ENCODE results near the gene UBE2L6. TPM values are rescaled to one million over a fixed set of nuclear protein-coding genes. Genes with fewer than 3 reads are reported as not detected.

Gene UBE2L6
- total RNA-seq, 1 experiment from 2014 or later: 17.3 TPM

DNA sequence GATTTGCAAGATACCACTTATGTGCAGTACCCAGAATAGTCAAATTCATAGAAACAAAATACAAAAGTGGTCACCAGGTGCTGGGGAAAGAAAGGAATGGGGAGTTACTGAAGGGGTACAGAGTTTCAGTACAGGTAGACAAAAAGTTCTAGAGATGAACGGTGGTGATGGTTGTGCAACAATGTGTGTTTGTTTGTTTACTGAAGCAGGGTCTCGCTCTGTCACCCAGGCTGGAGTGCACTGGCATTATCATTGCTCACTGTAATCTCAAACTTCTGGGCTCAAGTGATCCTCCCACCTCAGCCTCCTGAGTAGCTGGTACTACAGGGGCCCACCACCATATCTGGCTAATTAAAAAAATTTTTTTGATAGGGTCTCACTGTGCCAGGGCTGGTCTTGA, 12.1 kb downstream of the UBE2L6 start:
- Histone ChIP-seq H3K36me3 (no peaks in the 10 kb centered on the region; the same call in 1 of the 2 replicates), H3K27me3 (replicated peaks) (no peaks in the 10 kb centered on the region), H3K27ac (no peak overlapping the region), H3K4me3 (no peak overlapping the region), H3K4me1 (replicated peaks) (no peaks in the 10 kb centered on the region), H3K9me3 (replicated peaks) (no peaks in the 10 kb centered on the region)
- DNase-seq (ENCODE audit: low read depth in 1 of 2, low spot score in 2 of 2): no peak

DNA sequence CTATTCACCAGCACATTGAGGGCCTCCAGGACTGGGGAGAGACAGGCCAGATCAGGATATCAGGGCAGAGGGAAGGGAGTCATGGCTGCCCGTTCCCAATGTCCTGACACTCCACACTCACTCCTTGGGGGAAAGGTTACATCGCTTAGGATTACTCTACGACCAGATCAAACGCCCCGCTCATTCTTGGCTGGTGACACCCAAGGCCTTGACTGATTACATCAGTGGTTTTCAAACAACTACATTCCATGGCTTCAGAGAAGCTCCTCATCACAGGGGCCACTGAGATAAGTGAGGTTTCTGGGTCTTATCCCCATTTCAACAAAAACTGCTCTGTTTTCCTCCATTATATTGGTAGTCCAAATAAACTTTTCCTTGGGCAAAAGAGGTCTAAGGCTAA, 15.0 kb downstream of the UBE2L6 start:
- Histone ChIP-seq H3K9me3 (replicated peaks) (no peaks in the 10 kb centered on the region), H3K36me3 (no peaks in the 10 kb centered on the region; the same call in 1 of the 2 replicates), H3K27ac (no peak overlapping the region), H3K4me1 (replicated peaks) (no peaks in the 10 kb centered on the region), H3K27me3 (replicated peaks) (no peaks in the 10 kb centered on the region), H3K4me3 (no peak overlapping the region)
- DNase-seq (ENCODE audit: low read depth in 1 of 2, low spot score in 2 of 2): no peak

DNA sequence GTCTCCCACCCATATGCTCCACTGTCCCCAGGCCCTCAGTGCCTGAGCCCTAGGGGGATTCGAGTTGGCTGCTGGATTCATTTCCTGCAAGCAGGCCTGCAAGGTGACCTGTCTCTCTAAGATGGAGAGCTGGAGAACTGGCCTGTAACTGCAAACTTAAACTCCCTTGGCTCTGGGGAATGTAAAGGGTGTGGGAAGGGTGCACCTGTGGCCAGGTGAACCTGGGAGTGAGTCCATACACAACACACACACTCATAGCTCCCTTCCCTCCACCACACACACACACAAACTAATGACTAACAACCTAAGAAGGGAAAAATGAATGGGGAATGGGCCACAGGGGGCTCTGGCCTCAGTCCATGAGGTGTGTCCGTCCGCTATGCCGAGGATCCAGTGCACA, 15.5 kb downstream of the UBE2L6 start:
- H3K27ac ChIP-seq: no peak overlapping the region
- no peaks in the 10 kb centered on the region for H3K36me3 ChIP-seq
- DNase-seq (ENCODE audit: low read depth in 1 of 2, low spot score in 2 of 2): no peak
- H3K9me3 ChIP-seq (replicated peaks): no peaks in the 10 kb centered on the region
- no peaks in the 10 kb centered on the region for H3K27me3 ChIP-seq (replicated peaks)
- H3K4me3 ChIP-seq: no peak overlapping the region
- no peaks in the 10 kb centered on the region for H3K4me1 ChIP-seq (replicated peaks)

DNA sequence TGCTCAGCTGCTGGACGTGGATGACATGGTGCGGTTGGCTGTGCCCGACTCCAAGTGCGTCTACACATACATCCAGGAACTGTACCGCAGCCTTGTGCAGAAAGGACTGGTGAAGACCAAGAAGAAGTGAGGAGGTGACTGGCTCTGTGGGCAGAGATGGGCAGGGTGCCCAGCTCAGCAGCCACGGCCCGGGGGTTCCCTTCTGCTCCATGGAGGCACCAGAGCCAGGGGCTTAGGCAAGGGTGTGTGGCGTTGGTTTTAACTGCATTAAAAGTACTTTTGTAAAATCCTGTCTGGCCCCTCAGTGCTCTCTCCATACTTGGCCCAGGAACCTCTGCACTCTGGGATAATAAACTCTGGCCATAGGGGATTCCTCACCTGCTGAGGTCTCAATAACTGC, 17.5 kb downstream of the UBE2L6 start:
- no peaks in the 10 kb centered on the region for H3K4me1 ChIP-seq (replicated peaks)
- H3K27me3 ChIP-seq (replicated peaks): no peaks in the 10 kb centered on the region
- H3K36me3 ChIP-seq: no peaks in the 10 kb centered on the region
- DNase-seq (ENCODE audit: low read depth in 1 of 2, low spot score in 2 of 2): no peak
- H3K4me3 ChIP-seq: no peak overlapping the region
- no peaks in the 10 kb centered on the region for H3K9me3 ChIP-seq (replicated peaks)
- no peak overlapping the region for H3K27ac ChIP-seq

DNA sequence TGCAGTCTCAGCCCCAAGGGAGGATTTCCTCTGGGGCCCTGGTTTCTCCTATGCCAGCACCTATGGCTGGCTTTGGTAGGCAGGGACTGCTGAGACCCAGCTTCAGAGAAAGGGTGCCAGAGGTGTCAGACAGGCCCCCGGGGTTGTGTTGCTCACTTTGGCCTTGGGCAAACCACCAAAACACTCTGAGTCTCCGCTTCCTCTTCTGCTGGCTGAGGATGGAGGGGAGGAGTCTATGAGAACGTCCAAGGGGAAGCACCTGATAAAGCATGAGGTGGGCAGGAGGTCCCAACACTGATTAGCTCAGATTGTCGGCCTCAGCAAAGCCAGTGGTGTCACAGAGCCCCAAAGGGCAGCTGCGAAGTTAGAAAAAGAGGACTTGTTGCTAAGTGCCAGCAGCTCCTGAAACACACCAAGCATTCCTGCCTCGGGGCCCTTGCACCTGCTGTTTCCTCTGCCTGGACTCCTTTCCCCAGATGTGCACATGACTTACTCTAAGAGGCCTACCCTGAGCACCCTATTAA, 19.6 kb downstream of the UBE2L6 start:
- Histone ChIP-seq H3K36me3 (no peaks in the 10 kb centered on the region), H3K4me3 (no peak overlapping the region), H3K27ac (no peak overlapping the region), H3K4me1 (replicated peaks) (no peaks in the 10 kb centered on the region), H3K9me3 (replicated peaks) (no peaks in the 10 kb centered on the region), H3K27me3 (replicated peaks) (no peaks in the 10 kb centered on the region)
- DNase-seq (ENCODE audit: low read depth in 1 of 2, low spot score in 2 of 2): no peak

DNA sequence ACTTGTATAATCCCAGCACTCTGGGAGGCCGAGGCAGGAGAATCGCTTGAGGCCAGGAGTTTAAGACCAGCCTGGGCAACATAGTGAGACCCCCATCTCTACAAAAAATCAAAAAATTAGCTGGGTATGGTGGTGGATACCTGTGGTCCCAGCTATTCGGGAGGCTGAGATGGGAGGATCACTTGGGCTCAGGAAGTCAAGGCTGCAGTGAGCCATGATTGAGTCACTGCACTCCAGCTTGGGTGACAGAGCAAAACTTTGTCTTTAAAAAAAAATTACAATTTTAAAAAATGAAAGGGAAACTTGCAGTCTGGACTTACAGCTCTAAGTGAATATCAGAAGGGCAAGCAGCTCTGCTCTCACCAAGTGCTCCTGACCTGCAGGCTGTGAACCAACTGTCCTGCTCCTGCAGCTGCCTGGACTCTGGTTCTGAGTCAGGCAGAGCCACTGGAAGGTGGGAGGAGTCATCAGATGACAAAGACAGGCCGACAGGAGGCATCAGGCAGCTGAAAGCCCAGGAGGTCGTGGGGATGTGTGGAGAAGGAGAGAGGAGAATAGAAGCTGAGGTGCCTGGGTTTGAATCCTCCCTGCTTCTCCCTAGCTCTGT, 20.5 kb downstream of the UBE2L6 start:
- H3K27ac ChIP-seq: no peak overlapping the region
- H3K36me3 ChIP-seq: no peaks in the 10 kb centered on the region
- no peaks in the 10 kb centered on the region for H3K9me3 ChIP-seq (replicated peaks)
- H3K4me3 ChIP-seq: no peak overlapping the region
- DNase-seq (ENCODE audit: low read depth in 1 of 2, low spot score in 2 of 2): peak in 1 of 2 experiments; percentile 15
- no peaks in the 10 kb centered on the region for H3K27me3 ChIP-seq (replicated peaks)
- H3K4me1 ChIP-seq (replicated peaks): no peaks in the 10 kb centered on the region

DNA sequence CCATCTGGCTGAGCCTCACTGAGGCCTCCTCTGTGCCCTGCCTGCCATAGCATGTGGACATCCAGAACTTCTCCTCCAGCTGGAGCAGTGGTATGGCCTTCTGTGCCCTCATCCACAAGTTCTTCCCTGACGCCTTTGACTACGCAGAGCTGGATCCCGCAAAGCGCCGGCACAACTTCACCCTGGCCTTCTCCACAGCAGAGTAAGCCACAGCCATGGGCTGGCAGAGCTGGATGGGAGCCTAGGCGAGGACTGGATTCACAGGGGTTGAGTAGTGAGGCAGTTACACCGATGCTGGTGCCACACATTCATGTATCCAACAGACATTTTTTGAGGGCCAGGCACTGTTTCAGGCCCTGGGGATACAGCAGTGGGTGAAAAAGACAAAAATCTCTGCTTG, 21.0 kb downstream of the UBE2L6 start:
- Histone ChIP-seq H3K36me3 (no peaks in the 10 kb centered on the region), H3K4me3 (no peak overlapping the region), H3K27ac (no peak overlapping the region), H3K9me3 (replicated peaks) (no peaks in the 10 kb centered on the region), H3K27me3 (replicated peaks) (0 out of 2 replicates have a peak, but pooled peaks cover 2% of the 10 kb centered on the region), H3K4me1 (replicated peaks) (no peaks in the 10 kb centered on the region)
- DNase-seq (ENCODE audit: low read depth in 1 of 2, low spot score in 2 of 2): no peak

DNA sequence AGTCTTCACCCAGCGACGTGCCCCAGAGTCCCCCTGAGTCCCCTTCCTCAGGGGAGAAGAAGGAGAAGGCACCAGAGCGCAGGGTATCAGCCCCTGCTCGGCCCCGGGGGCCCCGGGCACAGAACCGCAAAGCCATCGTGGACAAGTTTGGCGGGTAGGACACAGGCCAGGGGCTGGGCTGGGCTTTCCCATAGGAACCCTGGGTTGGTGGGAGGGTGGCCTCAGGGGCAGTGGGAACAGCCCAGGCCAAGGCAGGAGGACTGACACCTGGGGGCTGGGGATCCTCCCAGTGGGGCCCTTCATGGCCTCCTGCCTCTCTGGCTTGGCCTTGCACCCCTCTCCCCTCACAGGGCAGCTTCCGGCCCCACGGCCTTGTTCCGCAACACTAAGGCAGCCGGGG, 21.6 kb downstream of the UBE2L6 start:
- Histone ChIP-seq H3K9me3 (replicated peaks) (no peaks in the 10 kb centered on the region), H3K27me3 (replicated peaks) (0 out of 2 replicates have a peak, but pooled peaks cover 2% of the 10 kb centered on the region), H3K36me3 (no peaks in the 10 kb centered on the region), H3K27ac (no peak overlapping the region), H3K4me3 (no peak overlapping the region), H3K4me1 (replicated peaks) (no peaks in the 10 kb centered on the region)
- no peak for DNase-seq (ENCODE audit: low read depth in 1 of 2, low spot score in 2 of 2)

DNA sequence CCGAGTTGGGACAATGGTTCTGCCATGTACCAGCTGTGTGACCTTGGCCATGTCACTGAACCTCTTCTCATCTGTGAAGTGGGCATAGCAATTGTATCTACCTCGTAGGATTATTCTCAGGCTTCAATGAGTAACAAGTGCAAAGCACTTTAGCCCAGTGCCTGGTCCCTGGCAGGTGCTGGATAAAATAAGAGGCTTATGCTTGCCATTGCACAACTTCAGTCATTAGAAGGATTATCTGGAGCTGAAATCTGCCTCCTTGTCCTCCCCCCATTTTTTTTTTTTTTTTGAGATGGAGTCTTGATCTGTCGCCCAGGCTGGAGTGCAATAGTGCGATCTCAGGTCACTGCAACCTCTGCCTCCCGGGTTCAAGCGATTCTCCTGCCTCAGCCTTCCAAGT, 22.9 kb downstream of the UBE2L6 start:
- H3K27ac ChIP-seq: no peak overlapping the region
- no peak for DNase-seq (ENCODE audit: low read depth in 1 of 2, low spot score in 2 of 2)
- H3K9me3 ChIP-seq (replicated peaks): no peaks in the 10 kb centered on the region
- no peaks in the 10 kb centered on the region for H3K4me1 ChIP-seq (replicated peaks)
- no peak overlapping the region for H3K4me3 ChIP-seq
- H3K27me3 ChIP-seq (replicated peaks): 0 out of 2 replicates have a peak, but pooled peaks cover 4% of the 10 kb centered on the region
- no peaks in the 10 kb centered on the region for H3K36me3 ChIP-seq

DNA sequence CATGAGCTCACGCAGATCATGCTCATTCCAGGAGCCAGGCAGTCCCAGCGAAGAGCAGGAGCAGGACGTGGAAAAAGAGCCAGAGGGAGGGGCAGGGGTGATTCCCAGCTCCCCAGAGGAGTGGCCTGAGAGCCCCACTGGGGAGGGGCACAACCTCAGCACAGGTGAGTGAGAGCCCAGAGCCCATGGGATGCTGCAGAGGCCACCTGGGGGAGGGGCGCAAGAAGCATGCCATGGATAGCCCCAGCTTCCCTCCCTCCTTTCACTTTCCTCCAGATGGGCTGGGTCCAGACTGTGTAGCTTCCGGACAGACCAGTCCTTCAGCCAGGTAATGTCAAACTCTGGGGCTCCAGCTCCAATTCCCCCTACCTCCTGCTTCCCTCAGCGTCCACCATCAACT, 23.9 kb downstream of the UBE2L6 start:
- no peak overlapping the region for H3K27ac ChIP-seq

DNA sequence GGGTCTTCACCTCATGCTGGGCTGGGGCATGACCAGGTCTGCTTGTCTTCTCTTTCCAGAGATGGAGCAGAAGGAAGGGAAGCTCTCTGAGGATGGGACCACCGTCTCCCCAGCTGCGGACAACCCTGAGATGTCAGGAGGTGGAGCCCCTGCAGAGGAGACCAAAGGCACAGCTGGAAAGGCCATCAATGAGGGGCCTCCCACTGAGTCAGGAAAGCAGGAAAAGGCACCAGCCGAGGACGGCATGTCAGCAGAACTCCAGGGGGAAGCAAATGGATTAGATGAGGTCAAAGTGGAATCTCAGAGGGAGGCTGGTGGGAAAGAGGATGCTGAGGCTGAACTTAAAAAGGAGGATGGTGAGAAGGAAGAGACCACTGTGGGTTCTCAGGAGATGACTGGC, 24.9 kb downstream of the UBE2L6 start:
- Histone ChIP-seq H3K4me1 (replicated peaks) (no peaks in the 10 kb centered on the region), H3K4me3 (no peak overlapping the region), H3K27me3 (replicated peaks) (0 out of 2 replicates have a peak, but pooled peaks cover 4% of the 10 kb centered on the region), H3K36me3 (no peaks in the 10 kb centered on the region), H3K27ac (no peak overlapping the region), H3K9me3 (replicated peaks) (no peaks in the 10 kb centered on the region)
- no peak for DNase-seq (ENCODE audit: low read depth in 1 of 2, low spot score in 2 of 2)

More for the DNA sequence above, 23.9 kb downstream of the UBE2L6 start:
- Histone ChIP-seq H3K4me3 (no peak overlapping the region), H3K9me3 (replicated peaks) (no peaks in the 10 kb centered on the region), H3K27me3 (replicated peaks) (0 out of 2 replicates have a peak, but pooled peaks cover 4% of the 10 kb centered on the region), H3K4me1 (replicated peaks) (no peaks in the 10 kb centered on the region), H3K36me3 (no peaks in the 10 kb centered on the region)
- DNase-seq (ENCODE audit: low read depth in 1 of 2, low spot score in 2 of 2): no peak

DNA sequence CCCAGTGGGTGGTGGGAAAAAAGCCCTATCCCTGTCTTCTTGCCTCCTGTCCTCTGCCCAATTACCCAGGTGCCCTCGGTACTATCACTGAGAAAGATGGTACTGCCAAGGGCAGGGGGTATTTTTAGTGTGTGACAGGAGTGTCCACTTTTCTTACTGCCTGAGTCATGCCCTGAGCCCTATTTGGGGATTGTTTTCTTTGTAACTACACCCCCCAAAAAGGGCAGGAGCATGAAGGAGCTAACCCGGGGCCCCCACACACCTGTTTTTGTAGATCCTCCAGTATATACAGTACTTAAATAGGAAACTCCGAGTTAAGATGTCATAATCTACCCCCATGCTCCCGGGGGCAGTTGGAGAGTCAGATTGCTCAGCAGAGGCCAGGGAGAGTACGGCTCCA, 26.3 kb downstream of the UBE2L6 start:
- H3K4me3 ChIP-seq: no peak overlapping the region
- DNase-seq (ENCODE audit: low read depth in 1 of 2, low spot score in 2 of 2): no peak
- H3K9me3 ChIP-seq (replicated peaks): no peaks in the 10 kb centered on the region
- 0 out of 2 replicates have a peak, but pooled peaks cover 4% of the 10 kb centered on the region for H3K27me3 ChIP-seq (replicated peaks)
- H3K27ac ChIP-seq: no peak overlapping the region
- H3K36me3 ChIP-seq: no peaks in the 10 kb centered on the region
- no peaks in the 10 kb centered on the region for H3K4me1 ChIP-seq (replicated peaks)

DNA sequence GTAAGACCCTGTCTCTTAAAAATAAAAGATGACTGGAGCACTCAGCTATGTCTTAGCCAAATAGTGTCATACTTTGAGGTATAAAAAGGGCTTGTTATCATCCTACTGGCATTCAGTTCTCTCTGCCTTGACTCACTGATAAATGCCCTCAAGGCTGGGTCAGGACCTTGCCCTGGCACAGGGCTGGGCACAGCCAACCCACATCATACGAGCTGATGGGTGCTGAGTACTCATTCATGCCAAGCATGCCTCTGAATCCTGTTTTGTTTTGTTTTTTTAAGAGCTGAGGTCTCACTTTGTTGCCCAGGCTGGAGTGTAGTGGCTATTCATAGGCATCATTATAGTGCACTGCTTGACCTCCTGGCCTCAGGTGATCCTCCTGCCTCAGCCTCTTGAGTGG, 28.1 kb downstream of the UBE2L6 start:
- Histone ChIP-seq H3K27ac (no peak overlapping the region), H3K36me3 (no peaks in the 10 kb centered on the region), H3K4me1 (replicated peaks) (no peaks in the 10 kb centered on the region), H3K4me3 (no peak overlapping the region), H3K9me3 (replicated peaks) (no peaks in the 10 kb centered on the region), H3K27me3 (replicated peaks) (0 out of 2 replicates have a peak, but pooled peaks cover 4% of the 10 kb centered on the region)
- no peak for DNase-seq (ENCODE audit: low read depth in 1 of 2, low spot score in 2 of 2)

DNA sequence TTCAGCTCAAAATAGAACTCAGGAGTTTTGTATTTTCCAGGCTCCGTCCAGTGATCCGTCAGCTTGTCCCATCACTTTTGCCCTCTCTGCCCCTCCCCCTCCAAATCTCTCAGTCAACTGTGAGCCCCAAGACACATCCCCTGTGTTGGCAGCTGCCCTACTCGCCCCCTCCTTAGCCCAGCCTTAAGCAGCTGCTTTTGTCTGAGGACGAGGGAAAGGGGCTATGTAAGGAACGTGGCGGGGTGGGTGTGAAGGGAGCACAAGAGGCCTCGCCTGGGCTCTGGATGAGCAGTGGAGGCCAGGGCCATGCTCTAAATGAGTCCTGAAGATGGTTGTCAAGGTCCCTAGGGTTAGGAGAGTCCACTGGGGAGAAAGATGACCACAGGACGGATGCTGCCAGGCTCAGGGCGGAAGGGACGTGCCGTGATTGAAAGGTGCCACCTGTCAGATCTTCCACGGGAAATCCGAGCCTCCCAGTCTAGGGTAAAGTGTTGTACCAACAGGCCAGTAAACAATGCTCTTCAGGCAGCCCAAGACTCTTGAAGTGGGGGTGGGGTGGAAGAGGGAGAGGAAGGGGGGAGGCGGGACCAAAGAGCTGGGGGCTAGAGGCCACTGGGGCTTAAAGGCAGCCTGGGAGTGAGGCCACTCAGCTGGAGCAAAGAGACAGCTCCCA, 30.4 kb downstream of the UBE2L6 start, which contains the start of gene SMTNL1:
SMTNL1 (plus strand) TSS at position 649 of the 673 bp plus-strand sequence. CDS start 5,048 bp downstream, outside the sequence.
- Histone ChIP-seq H3K4me3 (no peak within 1 kb of the TSS), H3K9me3 (replicated peaks) (no peaks in the 10 kb centered on the region), H3K27ac (no peak within 1 kb of the TSS), H3K4me1 (replicated peaks) (no peaks in the 10 kb centered on the region), H3K36me3 (no peaks in the 10 kb centered on the region), H3K27me3 (replicated peaks) (0 out of 2 replicates have a peak, but pooled peaks cover 4% of the 10 kb centered on the region)
- no peak for DNase-seq (ENCODE audit: low read depth in 1 of 2, low spot score in 2 of 2)
